Neural cell (in vitro differentiated cells): ENCODE measurements around the gene TMEM181. TPM values are rescaled to one million over a fixed set of nuclear protein-coding genes. Genes with fewer than 3 reads are reported as not detected.

Experiments used
- H2AFZ ChIP-seq: fragments of 200-600, 300-800 bp; sonication (generic), shearing (Covaris generic); 2 replicates; pipeline ENCODE4 v1.6.0; 2014; ENCODE audit warnings: low read depth, mild to moderate bottlenecking, antibody characterized with exemption, low read length, moderate library complexity
- H3F3A ChIP-seq: fragments of 200-600 bp; shearing (Covaris generic); 2 replicates; pipeline ENCODE4 v1.6.1; 2016; ENCODE audit warnings: mild to moderate bottlenecking, moderate library complexity, mixed read lengths, antibody characterized with exemption, low read length; ENCODE audit not compliant: insufficient read depth, poor library complexity, severe bottlenecking
- H3K27ac ChIP-seq: fragments of 200-600, 300-800 bp; sonication (generic), shearing (Covaris generic); 2 replicates; pipeline ENCODE4 v1.5.1; 2014; ENCODE audit warnings: mild to moderate bottlenecking, low read length, moderate library complexity
- H3K27me3 ChIP-seq: fragments of 300-800, 200-600 bp; sonication (generic), shearing (Covaris generic); 2 replicates; pipeline ENCODE4 v1.6.0; 2014; ENCODE audit warnings: mild to moderate bottlenecking, low read depth, low read length, moderate library complexity; ENCODE audit not compliant: insufficient read depth
- H3K36me3 ChIP-seq: fragments of 300-800, 200-600 bp; sonication (generic), shearing (Covaris generic); 2 replicates; pipeline ENCODE4 v1.5.1; 2014; ENCODE audit warnings: mild to moderate bottlenecking, antibody characterized with exemption, low read length, moderate library complexity; ENCODE audit not compliant: insufficient read depth
- H3K4me2 ChIP-seq: fragments of 300-800, 200-600 bp; sonication (generic), shearing (Covaris generic); 2 replicates; pipeline ENCODE4 v1.6.0; 2014; ENCODE audit warnings: mild to moderate bottlenecking, low read length
- H3K4me3 ChIP-seq: fragments of 300-800, 200-600 bp; sonication (generic), shearing (Covaris generic); 2 replicates; pipeline ENCODE4 v1.5.1; 2014; ENCODE audit warnings: mild to moderate bottlenecking, low read length, moderate library complexity
- H3K79me2 ChIP-seq: fragments of 200-600 bp; shearing (Covaris generic); replicated peaks from 2 replicates; pipeline ENCODE4 v1.6.0; 2014; ENCODE audit warnings: mild to moderate bottlenecking, low read length, moderate library complexity; ENCODE audit not compliant: insufficient read depth
- H3K9ac ChIP-seq: fragments of 300-800, 200-600 bp; sonication (generic), shearing (Covaris generic); 2 replicates; pipeline ENCODE4 v1.6.1; 2016; ENCODE audit warnings: mild to moderate bottlenecking, low read length, mixed read lengths
- H3K9me2 ChIP-seq: fragments of 200-600 bp; shearing (Covaris generic); 2 replicates; pipeline ENCODE4 v1.6.1; 2016; ENCODE audit warnings: mild to moderate bottlenecking, low read length, mixed read lengths; ENCODE audit not compliant: insufficient read depth
- H3K9me3 ChIP-seq: fragments of 200-600, 300-800 bp; sonication (generic), shearing (Covaris generic); 2 replicates; pipeline ENCODE4 v1.6.1; 2016; ENCODE audit warnings: mild to moderate bottlenecking, mixed run types, low read length, moderate library complexity, mixed read lengths
- H4K20me1 ChIP-seq: fragments of 200-600 bp; shearing (Covaris generic); 2 replicates; pipeline ENCODE4 v1.6.1; 2016; ENCODE audit warnings: mild to moderate bottlenecking, mixed run types; ENCODE audit not compliant: insufficient read depth
- EP300 ChIP-seq: fragments of 450-650 bp; conservative IDR thresholded peaks from 2 replicates; pipeline ENCODE4 v1.6.1; 2014; ENCODE audit warnings: antibody characterized with exemption, mild to moderate bottlenecking, moderate library complexity; ENCODE audit not compliant: poor library complexity, severe bottlenecking
- EZH2 ChIP-seq: fragments of 200-600, 300-800 bp; shearing (Covaris generic), sonication (generic); IDR thresholded peaks from 2 replicates; pipeline ENCODE4 v1.6.1; 2014; ENCODE audit warnings: antibody characterized with exemption, low read length, borderline replicate concordance, mild to moderate bottlenecking; ENCODE audit not compliant: insufficient read depth, poor library complexity, severe bottlenecking
- MXI1 ChIP-seq: fragments of 450-650 bp; conservative IDR thresholded peaks from 2 replicates; pipeline ENCODE4 v1.6.1; 2014; ENCODE audit warnings: antibody characterized with exemption, mild to moderate bottlenecking; ENCODE audit not compliant: poor library complexity, severe bottlenecking
- POLR2AphosphoS5 ChIP-seq: IDR thresholded peaks from 2 replicates; pipeline ENCODE4 v1.6.1; 2012
- RAD21 ChIP-seq: fragments of 450-650 bp; conservative IDR thresholded peaks from 2 replicates; pipeline ENCODE4 v1.6.1; 2014; ENCODE audit warnings: antibody characterized with exemption, mild to moderate bottlenecking, moderate library complexity
- SMC3 ChIP-seq: fragments of 450-650 bp; conservative IDR thresholded peaks from 2 replicates; pipeline ENCODE4 v1.6.1; 2014; ENCODE audit warnings: antibody characterized with exemption, mild to moderate bottlenecking, moderate library complexity; ENCODE audit not compliant: poor library complexity
- TAF1 ChIP-seq: IDR thresholded peaks from 2 replicates; pipeline ENCODE4 v1.6.1; 2012; ENCODE audit warnings: low read depth
- polyA plus RNA-seq: library from polyadenylated mRNA; depleted of rRNA; stranded (reverse); fragments of >200 nt; gene quantifications from 2 replicates; pipeline ENCODE4 v1.2.3, GENCODE V29; 2014
- TF ChIP-seq, protein P1 (sequence below): fragments of 450-650 bp; IDR thresholded peaks from 2 replicates; pipeline ENCODE4 v1.5.1; 2014; ENCODE audit warnings: antibody characterized with exemption, mild to moderate bottlenecking, moderate library complexity; ENCODE audit not compliant: poor library complexity, severe bottlenecking
- TF ChIP-seq, protein P2 (sequence below): IDR thresholded peaks from 2 replicates; pipeline ENCODE4 v1.6.1; 2012; ENCODE audit warnings: borderline replicate concordance

TMEM181 gene
- polyA plus RNA-seq, 1 donor from 2014 or later, result 47.6 TPM

DNA sequence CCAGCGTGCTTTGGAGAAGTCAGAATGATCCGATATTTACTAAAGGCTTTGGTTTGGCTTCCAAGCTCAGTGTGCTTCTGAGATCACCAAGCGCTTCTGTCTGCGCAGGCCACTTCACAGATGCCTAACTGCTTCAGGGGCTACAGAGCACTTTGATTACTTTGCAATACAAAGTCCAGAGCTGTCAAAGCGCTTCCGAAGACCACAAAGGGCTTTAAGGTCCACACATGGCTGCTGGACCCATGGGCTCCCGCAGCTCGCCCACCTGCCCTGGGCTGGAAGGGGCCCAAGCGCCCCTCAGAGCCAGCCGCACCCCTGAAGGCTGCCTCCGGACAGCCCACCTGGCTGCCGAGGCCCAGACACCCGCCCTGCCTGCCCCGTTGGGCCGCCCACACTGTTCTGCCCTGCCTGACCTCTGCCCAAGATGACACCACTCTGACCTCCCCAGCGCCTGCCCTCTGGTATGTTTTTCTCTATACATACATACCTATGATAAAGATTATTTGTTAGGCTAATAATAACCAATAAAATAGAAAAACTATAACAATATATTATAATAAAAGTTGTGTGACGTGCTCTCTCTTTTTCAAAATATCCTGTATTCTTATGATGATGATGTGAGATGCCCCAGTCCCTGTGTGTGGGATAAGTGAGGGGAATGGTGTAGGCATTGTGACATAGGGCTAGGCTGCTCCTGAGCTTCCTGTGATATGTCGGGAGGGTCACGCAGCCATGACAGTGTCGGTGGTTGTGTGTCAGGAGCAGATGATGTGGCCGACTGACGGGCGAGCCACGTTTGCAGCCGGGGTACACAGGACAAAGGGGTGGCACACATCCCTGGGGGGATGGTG lies 62.0 kb downstream of the TMEM181 start:
- no peaks in the 10 kb centered on the region for H3K36me3 ChIP-seq

DNA sequence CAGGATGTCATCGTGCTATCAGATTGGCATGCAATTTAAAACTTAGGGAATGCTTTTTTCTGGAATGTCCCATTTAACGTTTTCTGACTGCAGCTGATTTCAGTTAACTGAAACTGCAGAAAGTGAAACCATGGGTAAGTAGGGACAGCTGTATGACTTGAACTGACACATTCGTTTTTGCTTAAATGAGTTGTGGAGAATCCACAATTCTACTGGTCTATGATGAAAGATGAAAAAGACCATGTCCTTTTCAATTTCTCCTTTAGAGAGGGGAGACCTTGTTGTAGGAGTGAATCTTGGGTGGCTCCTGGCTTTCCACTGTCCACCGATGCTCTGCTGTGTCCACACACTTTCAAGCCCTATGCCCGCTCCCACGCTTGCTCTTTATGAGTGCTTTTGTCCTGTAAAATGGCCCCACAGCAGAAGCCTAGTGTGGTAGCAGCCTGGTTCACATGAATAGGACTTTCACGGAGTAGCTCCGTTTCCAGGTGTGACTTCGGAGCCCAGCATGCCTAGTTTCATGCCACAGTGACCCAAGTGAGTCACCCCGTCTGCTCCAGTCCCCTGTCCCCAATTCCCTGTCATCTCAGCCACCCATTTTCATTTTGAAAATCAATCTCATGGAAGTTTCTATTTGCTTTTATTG lies 62.8 kb downstream of the TMEM181 start:
- no peak overlapping the region for H3K27ac ChIP-seq
- H3K9ac ChIP-seq, result no peak overlapping the region
- H3K4me2 ChIP-seq, result no peak overlapping the region
- H3K9me3 ChIP-seq, result no peaks in the 10 kb centered on the region
- H3K36me3 ChIP-seq, result peaks cover 3% of the 10 kb centered on the region
- H3K4me3 ChIP-seq, result no peak overlapping the region
- no peaks in the 10 kb centered on the region for H3K27me3 ChIP-seq
- no peaks in the 10 kb centered on the region for H3K79me2 ChIP-seq
- H4K20me1 ChIP-seq, result no peaks in the 10 kb centered on the region
- no peak overlapping the region for H2AFZ ChIP-seq
- H3F3A ChIP-seq, result no peaks in the 10 kb centered on the region
- H3K9me2 ChIP-seq, result no peaks in the 10 kb centered on the region
- TF ChIP-seq TAF1, result no peak
- no peak for TF ChIP-seq MXI1
- no peak for TF ChIP-seq EP300
- TF ChIP-seq RAD21, result no peak
- no peak for TF ChIP-seq SMC3
- no peak for TF ChIP-seq POLR2AphosphoS5
- TF ChIP-seq, protein P1, sequence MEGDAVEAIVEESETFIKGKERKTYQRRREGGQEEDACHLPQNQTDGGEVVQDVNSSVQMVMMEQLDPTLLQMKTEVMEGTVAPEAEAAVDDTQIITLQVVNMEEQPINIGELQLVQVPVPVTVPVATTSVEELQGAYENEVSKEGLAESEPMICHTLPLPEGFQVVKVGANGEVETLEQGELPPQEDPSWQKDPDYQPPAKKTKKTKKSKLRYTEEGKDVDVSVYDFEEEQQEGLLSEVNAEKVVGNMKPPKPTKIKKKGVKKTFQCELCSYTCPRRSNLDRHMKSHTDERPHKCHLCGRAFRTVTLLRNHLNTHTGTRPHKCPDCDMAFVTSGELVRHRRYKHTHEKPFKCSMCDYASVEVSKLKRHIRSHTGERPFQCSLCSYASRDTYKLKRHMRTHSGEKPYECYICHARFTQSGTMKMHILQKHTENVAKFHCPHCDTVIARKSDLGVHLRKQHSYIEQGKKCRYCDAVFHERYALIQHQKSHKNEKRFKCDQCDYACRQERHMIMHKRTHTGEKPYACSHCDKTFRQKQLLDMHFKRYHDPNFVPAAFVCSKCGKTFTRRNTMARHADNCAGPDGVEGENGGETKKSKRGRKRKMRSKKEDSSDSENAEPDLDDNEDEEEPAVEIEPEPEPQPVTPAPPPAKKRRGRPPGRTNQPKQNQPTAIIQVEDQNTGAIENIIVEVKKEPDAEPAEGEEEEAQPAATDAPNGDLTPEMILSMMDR, result no peak
- TF ChIP-seq, protein P2, sequence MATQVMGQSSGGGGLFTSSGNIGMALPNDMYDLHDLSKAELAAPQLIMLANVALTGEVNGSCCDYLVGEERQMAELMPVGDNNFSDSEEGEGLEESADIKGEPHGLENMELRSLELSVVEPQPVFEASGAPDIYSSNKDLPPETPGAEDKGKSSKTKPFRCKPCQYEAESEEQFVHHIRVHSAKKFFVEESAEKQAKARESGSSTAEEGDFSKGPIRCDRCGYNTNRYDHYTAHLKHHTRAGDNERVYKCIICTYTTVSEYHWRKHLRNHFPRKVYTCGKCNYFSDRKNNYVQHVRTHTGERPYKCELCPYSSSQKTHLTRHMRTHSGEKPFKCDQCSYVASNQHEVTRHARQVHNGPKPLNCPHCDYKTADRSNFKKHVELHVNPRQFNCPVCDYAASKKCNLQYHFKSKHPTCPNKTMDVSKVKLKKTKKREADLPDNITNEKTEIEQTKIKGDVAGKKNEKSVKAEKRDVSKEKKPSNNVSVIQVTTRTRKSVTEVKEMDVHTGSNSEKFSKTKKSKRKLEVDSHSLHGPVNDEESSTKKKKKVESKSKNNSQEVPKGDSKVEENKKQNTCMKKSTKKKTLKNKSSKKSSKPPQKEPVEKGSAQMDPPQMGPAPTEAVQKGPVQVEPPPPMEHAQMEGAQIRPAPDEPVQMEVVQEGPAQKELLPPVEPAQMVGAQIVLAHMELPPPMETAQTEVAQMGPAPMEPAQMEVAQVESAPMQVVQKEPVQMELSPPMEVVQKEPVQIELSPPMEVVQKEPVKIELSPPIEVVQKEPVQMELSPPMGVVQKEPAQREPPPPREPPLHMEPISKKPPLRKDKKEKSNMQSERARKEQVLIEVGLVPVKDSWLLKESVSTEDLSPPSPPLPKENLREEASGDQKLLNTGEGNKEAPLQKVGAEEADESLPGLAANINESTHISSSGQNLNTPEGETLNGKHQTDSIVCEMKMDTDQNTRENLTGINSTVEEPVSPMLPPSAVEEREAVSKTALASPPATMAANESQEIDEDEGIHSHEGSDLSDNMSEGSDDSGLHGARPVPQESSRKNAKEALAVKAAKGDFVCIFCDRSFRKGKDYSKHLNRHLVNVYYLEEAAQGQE, result no peak

More for the DNA sequence above, 62.0 kb downstream of the TMEM181 start:
- Histone ChIP-seq H3K27me3 (no peaks in the 10 kb centered on the region), H4K20me1 (no peaks in the 10 kb centered on the region), H3K9me2 (no peaks in the 10 kb centered on the region), H3K79me2 (no peaks in the 10 kb centered on the region), H3K9ac (no peak overlapping the region), H3K4me3 (no peak overlapping the region), H3K9me3 (no peaks in the 10 kb centered on the region), H3K27ac (no peak overlapping the region), H3F3A (no peaks in the 10 kb centered on the region), H2AFZ (no peak overlapping the region), H3K4me2 (no peak overlapping the region)
- TF ChIP-seq POLR2AphosphoS5, result no peak
- no peak for TF ChIP-seq TAF1
- TF ChIP-seq, protein P2, result no peak
- TF ChIP-seq EZH2, result no peak
- no peak for TF ChIP-seq RAD21
- TF ChIP-seq SMC3, result no peak
- TF ChIP-seq MXI1, result no peak
- TF ChIP-seq EP300, result no peak
- TF ChIP-seq, protein P1, result no peak
